ENCODE measurements around the gene CCDC194.

DNA sequence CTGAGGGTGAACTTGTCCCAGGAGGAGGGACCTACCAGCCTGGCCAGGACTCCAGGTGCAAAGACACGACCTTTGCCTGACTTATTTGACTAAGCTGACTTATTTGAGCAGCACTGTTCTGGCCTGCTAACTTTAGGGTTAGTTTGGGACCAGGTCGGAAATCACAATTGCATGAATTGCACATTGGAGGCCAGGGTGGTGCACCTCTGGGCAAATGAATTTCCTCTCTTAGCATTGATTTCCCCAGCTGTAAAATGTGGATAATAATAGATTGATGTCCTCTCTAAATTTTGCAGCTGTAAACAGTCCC, 12.8 kb upstream of the CCDC194 start:
- TF ChIP-seq RNF2 (IDR thresholded peaks at IDR 0.05; ENCODE audit: borderline replicate concordance, low read depth, low read length, missing control alignments, poor library complexity, severe bottlenecking) = no peak
- no peak for TF ChIP-seq CTCF (IDR thresholded peaks at IDR 0.05; ENCODE audit: control extremely low read depth in 1 of 3, insufficient read depth in 1 of 3, low read depth in 1 of 3, low read length in 3 of 3)
- no peak for TF ChIP-seq JUN (IDR thresholded peaks at IDR 0.05; ENCODE audit: low read depth, low read length)
- no peak for TF ChIP-seq CBX8 (IDR thresholded peaks at IDR 0.05; ENCODE audit: borderline replicate concordance, low read depth, low read length)
- no peak for TF ChIP-seq SP1 (IDR thresholded peaks at IDR 0.05; ENCODE audit: low read depth, low read length)
- TF ChIP-seq TEAD4 (IDR thresholded peaks at IDR 0.05; ENCODE audit: low read depth, low read length) = no peak
- TF ChIP-seq HDAC2 (IDR thresholded peaks at IDR 0.05; ENCODE audit: borderline replicate concordance in 1 of 2, low read depth in 2 of 2, low read length in 2 of 2) = no peak
